GM12872 (cell line): ENCODE measurements around the gene CCDC136.

Experiments used
- TF ChIP-seq, protein P1 (sequence below): IDR thresholded peaks from 3 replicates; pipeline ENCODE4 v1.5.1; 2011; ENCODE audit warnings: low read depth, mild to moderate bottlenecking, low read length, moderate library complexity; ENCODE audit not compliant: insufficient read depth

Gene CCDC136

DNA sequence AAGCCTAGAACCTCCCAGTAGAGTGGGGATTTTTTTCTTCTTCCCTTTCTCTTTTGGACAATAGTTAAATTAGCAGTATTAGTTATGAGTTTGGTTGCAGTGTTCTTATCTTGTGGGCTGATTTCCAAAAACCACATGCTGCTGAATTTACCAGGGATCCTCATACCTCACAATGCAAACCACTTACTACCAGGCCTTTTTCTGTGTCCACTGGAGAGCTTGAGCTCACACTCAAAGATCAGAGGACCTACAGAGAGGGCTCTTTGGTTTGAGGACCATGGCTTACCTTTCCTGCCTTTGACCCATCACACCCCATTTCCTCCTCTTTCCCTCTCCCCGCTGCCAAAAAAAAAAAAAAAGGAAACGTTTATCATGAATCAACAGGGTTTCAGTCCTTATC lies 21.5 kb upstream of the CCDC136 start:
- TF ChIP-seq, protein P1, sequence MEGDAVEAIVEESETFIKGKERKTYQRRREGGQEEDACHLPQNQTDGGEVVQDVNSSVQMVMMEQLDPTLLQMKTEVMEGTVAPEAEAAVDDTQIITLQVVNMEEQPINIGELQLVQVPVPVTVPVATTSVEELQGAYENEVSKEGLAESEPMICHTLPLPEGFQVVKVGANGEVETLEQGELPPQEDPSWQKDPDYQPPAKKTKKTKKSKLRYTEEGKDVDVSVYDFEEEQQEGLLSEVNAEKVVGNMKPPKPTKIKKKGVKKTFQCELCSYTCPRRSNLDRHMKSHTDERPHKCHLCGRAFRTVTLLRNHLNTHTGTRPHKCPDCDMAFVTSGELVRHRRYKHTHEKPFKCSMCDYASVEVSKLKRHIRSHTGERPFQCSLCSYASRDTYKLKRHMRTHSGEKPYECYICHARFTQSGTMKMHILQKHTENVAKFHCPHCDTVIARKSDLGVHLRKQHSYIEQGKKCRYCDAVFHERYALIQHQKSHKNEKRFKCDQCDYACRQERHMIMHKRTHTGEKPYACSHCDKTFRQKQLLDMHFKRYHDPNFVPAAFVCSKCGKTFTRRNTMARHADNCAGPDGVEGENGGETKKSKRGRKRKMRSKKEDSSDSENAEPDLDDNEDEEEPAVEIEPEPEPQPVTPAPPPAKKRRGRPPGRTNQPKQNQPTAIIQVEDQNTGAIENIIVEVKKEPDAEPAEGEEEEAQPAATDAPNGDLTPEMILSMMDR: no peak

DNA sequence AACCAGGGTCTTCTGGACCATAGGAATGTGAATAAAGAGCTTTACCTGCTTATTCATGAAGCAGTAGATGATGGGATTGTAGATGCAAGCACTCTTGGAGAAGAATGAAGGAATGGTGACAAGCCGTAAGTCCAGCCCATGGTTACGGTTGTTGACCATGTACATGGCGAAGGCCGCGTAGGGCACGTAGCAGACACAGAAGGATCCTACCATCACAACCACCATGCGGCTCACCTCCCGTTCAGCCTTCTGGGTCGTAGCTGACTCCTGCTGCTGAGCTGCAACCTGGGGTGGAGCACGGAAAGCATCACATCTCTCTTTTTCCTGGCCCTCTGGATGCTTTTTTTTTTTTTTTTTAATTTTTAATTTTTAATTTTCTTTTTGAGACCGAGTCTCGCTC lies 18.2 kb upstream of the CCDC136 start:
- TF ChIP-seq, protein P1: no peak

DNA sequence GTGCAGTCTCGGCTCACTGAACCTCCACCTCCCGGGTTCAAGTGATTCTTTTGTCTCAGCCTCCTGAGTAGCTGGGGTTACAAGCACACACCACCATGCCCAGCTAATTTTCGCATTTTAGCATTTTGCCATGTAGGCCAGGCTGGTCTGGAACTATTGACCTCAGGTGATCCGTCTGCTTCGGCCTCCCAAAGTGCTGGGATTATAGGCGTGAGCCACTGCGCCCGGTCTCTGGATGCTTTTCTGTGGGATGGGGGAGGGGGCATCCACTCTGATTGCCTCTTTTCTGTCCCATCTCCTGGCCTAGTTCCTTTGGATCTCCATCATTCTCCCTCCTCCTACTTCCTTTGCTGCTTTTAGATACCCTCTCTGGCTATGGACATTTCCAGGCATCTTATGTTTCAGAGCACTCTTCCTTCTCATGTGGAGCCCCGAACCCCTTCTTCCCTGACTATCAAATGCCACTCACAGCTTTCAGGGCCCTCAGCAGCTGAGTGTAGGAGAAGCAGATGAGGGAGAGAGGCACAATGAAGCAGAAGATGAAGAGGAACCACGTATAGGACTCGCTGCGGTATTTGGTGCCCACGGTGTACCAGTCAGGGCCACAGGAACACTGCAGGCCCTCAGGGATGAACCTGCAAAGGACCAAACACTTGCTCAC lies 17.6 kb upstream of the CCDC136 start:
- TF ChIP-seq, protein P1: no peak

DNA sequence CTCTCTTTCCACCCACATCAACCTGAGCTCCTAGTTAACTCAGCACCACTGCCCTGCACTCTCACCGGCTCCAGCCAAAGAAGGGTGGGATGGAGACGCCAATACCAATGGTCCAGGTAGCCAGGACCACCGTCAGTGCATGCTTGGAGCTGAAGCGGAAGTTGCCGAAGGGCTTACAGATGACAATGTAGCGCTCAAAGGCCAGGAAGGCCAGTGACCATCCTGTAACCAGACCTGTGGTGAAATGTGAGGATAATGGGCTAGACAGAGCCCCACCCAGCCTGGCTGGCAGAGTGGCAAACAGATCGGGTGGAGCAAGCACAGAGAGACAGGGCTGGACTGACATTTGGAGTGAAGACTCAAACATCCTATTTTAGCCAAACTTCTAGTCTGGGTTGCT lies 16.8 kb upstream of the CCDC136 start:
- TF ChIP-seq, protein P1: no peak

DNA sequence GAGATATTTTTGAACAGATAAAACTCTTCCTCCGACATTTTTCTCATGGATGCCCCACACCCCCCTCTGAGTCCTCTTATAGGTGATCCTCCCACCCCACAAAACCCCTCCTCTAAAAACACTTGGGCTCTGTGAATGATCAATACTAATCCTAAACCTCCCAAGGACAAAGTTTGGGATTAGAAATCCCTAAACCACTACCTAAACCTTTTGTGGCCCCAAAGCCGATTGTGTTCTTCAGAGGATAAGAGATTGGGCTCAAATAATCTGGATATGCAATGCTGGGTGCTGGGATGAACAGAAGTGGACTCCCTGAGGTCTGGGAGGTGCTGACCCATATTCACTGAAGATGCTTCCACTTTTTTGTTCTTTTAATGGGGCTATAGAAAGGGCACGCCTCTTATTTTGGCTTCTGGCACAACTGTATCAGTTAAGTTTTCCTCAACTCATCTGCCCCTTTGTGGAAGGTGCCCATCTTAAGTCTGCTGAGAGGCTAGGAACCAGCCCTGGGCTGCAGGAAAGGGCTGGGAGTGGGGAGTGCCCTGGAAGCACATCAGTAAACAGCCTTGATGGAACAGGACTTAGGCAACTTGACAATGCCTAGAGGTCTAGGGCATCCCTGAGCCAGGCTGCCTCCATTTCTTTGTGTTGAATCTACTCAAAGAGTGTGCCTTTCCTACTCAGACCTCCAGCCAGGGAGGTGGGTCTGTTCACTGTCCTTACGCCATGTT lies 15.9 kb upstream of the CCDC136 start, which contains the start of gene OPN1SW:
TSS of gene OPN1SW (minus strand) at position 51 of the 731 bp plus-strand sequence. CDS start at position 38, 13 bp downstream.
- TF ChIP-seq, protein P1: no peak

DNA sequence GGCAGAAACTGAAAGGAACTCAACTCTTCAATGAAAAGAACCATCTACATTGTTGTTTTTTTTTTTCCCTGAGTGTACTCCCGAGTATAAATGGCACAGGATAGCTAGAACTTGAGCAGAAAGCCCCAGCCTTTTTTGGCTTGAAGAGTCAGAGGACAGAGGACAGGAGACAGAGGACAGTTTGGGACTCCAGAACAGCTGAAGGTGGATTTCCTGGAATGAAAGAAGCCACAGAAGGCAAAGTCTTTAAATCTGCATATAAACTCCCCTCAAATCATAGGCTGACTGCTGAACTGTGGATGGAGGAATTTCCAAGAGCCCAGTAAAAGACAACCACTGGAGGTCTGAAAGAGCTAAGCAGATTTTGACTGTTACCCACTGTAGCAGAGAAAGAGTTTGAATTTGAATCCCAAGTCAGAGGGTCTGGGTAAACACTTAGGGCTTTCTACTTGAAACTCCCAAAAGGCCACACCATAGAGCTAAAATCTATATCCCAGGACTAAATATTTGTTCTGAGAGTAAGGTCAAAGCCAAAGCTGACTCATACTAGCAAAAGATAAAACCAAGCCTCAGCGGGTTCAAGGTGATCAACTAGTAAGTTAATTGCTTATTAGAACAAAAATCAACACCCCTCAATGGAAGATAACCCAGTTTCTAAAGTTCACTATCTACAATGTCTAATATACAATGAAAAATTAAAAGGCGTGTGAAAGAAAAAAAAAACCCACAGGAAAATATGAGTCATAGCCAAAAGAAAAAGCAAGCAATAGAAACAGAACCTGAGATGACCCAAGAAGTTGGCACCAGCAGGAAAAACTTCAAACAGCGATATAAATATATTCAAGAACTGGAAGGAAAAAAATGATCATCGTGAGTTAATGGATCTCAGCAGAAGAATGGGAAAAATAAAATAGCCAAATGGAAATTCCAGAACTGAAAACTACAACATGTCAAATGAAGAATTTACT lies 14.3 kb upstream of the CCDC136 start:
- TF ChIP-seq, protein P1: no peak

DNA sequence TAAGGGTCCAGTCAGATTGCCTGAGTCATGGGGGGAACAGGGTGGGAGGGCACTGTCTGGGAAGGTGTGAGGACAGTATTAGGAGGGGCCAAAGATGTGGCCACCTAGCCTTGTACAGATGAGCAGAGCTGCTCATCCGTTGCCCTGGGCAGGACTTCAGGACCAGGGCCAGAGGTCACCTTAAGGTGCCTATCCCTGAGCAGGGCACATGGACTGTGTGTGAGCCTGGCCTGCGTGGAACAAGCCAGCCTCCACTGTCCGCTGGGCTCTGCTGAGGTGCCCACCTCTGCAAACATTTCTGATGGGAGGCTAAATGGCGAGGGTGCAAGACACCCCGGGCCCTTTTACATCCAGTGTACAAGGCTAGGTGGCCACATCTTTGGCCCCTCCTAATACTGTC lies 12.8 kb upstream of the CCDC136 start:
- TF ChIP-seq, protein P1: no peak
